NCI-H82 (cell line): Measurements from ENCODE around the gene GAGE12J.
"Not testable (repeated sequence)": the region's sequence is repeated elsewhere in the genome, so short reads cannot be mapped to it uniquely, and the experiment has no call there.

Experiments
- DNase-seq: peaks from one replicate; lab custom pipeline; 2025; lab: John Stamatoyannopoulos, UW

The GAGE12J gene

DNA sequence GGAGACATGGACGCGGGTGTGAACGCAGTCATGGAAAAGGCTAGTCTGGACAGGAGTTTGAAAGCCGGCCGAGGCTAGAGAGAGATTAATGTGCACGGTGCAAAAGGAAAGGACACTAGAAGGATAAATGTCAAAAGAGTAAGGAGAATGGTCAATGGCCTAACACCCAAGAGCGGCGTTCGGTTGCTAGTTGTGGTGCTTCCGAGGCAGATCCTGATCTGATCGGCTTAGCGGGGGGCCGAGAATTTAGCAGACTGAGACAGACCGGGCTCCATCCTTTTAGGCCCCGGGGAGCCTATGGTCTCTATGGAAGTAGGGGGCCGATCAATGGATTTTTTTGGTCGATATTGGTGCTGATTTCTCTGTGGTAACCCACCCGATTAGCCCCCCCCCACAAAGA lies 11.5 kb upstream of the GAGE12J start:
- no peak for DNase-seq

- DNase-seq, result no peak
These were observed 9.7 kb upstream of the GAGE12J start for GRCh38 chrX:49312176-49312575.

GRCh38 chrX:49316085-49316484 lies 5.8 kb upstream of the GAGE12J start:
- no peak for DNase-seq

GRCh38 chrX:49322266-49322665 lies 429 bp downstream of the GAGE12J start:
- DNase-seq, result not testable (repeated sequence)

DNA sequence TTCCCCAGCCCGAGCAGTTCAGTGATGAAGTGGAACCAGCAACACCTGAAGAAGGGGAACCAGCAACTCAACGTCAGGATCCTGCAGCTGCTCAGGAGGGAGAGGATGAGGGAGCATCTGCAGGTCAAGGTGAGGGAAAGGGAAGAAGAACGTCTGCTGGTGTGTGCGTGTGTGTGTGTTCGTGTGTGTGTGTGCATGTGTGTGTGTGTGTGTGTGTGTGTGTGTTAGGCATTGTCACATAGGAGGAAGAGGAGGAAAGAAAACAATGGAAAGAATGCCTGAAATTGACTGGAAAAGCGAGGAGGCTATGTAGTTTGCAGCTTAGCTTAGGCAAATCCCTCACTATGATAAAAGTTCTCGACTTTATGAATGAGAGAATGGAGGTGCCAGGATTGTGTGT lies 1.9 kb downstream of the GAGE12J start:
- not testable (repeated sequence) for DNase-seq

- not testable (repeated sequence) for DNase-seq
These were observed 8.6 kb downstream of the GAGE12J start for GRCh38 chrX:49330421-49330820.

DNA sequence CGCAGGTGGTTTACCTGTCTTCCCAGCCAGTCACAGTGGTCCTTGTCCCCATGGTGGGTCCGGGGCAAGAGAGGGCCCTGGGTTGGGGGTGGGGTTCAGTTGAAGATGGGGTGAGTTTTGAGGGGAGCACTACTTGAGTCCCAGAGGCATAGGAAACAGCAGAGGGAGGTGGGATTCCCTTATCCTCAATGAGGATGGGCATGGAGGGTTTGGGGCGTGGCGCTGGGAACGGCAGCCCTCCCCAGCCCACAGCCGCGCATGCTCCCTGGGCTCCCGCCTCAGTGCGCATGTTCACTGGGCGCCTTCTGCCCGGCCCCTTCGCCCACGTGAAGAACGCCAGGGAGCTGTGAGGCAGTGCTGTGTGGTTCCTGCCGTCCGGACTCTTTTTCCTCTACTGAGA lies 9.4 kb downstream of the GAGE12J start, which contains the start of gene GAGE13:
Gene GAGE13, plus strand, starts transcription at position 301 of the 400 bp plus-strand sequence. CDS start 1,156 bp downstream, outside the sequence.
- DNase-seq, result not testable (repeated sequence)

DNA sequence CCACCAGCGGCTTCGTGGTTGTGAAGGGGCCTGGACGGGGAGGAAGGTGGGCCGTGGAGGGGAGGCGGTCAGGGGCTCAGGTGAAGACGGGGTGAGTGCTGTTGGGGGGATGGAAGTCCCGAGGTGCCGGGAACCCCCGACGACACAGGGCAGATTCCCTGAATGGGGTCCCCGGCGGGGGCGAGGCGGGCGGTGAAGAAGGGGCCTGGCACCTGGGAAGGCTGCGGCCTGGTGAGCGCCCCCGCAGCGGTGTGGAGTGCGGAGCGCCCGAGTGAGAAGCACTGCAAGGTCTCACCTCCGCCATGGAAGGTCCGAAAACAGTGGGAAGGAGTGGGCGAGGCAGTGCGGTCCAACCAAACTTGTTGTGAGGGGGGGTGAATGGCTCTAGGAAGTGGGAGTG lies 10.0 kb downstream of the GAGE12J start:
- not testable (repeated sequence) for DNase-seq

DNA sequence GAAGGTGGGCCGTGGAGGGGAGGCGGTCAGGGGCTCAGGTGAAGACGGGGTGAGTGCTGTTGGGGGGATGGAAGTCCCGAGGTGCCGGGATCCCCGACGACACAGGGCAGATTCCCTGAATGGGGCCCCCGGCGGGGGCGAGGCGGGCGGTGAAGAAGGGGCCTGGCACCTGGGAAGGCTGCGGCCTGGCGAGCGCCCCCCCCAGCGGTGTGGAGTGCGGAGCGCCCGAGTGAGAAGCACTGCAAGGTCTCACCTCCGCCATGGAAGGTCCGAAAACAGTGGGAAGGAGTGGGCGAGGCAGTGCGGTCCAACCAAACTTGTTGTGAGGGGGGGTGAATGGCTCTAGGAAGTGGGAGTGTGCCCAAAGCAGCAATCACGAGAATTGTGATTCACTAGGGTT lies 19.6 kb downstream of the GAGE12J start:
- not testable (repeated sequence) for DNase-seq

DNA sequence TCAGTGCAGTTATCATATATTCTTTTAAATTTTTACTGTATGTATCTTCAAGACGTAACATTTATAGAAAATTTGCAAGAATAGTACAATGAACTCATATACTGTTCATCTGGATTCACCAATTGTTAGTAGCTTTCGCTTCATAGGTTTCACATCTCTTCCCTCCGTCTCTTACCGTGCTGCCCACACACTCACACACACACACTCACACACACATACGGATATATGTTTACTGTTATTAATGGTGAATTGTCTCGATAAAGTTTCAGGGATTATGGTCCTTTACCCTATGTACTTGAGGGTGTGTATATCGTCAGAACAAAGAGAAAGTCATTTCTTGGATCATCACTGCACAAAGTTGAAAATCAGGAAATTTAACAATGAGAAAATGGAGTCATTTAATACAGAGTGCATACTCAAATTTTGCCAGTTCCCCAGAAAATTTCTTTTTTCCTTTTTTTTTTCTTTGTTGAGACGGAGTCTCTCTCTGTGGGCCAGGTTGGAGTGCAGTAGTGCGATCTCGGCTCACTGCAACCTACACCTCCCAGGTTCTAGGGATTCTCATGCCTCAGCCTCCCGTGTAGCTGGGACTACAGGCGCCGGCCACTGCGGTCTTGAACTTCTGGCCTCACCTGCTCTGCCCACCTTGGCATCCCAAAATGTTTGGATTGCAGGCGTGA lies 22.8 kb downstream of the GAGE12J start:
- not testable (repeated sequence) for DNase-seq

- not testable (repeated sequence) for DNase-seq
These were observed 23.6 kb downstream of the GAGE12J start for GRCh38 chrX:49345402-49345801.

GRCh38 chrX:49346150-49346549 lies 24.3 kb downstream of the GAGE12J start:
- DNase-seq, result not testable (repeated sequence)
